NCI-H2171 (cell line): Measurements from ENCODE around the gene PSMA7.
A peak's percentile ranks its signal among the peaks of the same experiment; 100 is the strongest.

Experiments
- DNase-seq: peaks from one replicate; lab custom pipeline; 2025; lab: John Stamatoyannopoulos, UW

PSMA7 gene

DNA sequence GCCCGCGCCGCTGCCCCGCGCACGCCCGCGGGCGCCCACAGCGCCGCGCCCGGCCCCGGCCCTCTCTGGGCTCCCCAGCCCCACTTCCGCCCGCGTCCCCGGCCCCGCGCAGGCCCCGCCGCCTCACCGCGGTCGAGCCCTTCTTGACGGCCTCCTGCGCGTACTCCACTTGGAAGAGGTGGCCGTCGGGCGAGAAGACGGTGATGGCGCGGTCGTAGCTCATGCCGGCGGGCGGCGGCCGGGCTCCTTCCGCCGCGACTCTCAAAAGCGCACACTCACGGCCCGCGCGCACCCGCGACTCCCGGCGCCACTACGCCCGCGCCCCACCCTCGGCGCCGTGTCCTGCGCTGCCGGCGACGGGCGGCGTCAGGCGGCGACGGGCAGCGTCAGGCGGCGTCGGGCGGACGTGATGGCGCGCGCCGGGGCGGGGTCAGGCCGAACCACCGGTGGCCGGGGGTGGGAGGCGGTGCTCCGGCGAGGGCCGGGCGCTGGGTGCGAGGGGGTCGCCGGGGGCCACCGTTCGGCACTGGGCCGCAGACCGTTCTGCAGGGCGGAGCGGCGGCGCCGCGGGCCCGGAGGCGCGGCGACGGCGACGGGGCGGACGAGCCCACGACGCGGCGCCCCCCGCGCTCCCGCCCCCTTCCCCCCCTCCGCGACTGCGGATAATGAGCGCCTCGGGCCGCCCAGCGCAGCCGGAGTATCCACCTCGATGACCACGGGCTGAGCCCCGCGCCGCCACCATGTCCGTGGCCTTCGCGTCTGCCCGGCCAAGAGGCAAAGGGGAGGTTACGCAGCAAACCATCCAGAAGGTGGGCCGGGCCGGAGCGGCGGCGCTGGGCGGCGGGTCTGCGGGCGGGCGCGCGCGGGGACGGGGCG lies at the start of gene PSMA7, which contains the start of gene SS18L1:
Gene PSMA7 (minus strand): TSS at position 314 of the 876 bp plus-strand sequence. CDS start 91 bp downstream, at position 223.
Gene SS18L1 (plus strand): TSS at position 689 of the 876 bp plus-strand sequence. CDS start 52 bp downstream, at position 741.
- DNase-seq: peak; percentile 94

GRCh38 chr20:62192635-62193034 lies 49.4 kb upstream of the PSMA7 start:
- no peak for DNase-seq

GRCh38 chr20:62191781-62192559 lies 48.8 kb upstream of the PSMA7 start:
- DNase-seq: no peak

DNA sequence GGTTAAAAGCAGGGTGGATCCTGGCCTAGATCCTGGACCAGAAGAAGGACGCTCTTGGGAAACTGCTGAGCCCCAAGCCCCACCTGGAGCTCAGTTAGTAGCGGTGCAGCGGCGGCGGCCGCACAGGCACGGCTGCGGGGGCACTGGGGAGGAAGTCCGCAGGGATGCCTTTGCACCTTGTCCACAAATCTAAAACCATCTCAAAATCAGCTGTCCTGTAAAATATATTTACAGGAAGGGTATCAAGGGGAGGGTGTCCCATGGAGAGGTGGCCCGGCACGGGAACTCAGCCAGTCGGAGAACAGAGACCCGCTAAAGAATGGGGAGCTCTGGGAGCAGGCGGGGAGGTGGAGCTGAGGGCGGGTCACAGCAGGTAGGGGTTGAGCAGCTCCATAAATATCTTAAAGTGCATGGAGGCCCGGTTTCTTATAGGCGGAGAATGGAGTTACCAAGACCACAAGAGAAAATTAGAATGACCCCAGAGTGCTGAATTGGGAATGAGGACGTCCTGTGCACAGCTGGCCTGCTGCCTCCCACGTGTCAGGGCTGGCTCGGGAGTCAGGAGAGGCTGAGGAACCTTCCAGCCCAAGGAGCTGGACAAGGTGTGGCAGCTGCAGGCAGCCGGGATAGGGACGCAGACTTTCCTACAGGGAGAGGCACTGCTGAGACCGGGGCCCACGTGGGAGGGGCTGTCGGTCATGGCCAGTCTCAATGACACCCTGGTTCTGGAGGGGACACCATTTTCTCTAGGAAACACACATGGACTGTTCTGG lies 47.6 kb upstream of the PSMA7 start:
- no peak for DNase-seq

DNA sequence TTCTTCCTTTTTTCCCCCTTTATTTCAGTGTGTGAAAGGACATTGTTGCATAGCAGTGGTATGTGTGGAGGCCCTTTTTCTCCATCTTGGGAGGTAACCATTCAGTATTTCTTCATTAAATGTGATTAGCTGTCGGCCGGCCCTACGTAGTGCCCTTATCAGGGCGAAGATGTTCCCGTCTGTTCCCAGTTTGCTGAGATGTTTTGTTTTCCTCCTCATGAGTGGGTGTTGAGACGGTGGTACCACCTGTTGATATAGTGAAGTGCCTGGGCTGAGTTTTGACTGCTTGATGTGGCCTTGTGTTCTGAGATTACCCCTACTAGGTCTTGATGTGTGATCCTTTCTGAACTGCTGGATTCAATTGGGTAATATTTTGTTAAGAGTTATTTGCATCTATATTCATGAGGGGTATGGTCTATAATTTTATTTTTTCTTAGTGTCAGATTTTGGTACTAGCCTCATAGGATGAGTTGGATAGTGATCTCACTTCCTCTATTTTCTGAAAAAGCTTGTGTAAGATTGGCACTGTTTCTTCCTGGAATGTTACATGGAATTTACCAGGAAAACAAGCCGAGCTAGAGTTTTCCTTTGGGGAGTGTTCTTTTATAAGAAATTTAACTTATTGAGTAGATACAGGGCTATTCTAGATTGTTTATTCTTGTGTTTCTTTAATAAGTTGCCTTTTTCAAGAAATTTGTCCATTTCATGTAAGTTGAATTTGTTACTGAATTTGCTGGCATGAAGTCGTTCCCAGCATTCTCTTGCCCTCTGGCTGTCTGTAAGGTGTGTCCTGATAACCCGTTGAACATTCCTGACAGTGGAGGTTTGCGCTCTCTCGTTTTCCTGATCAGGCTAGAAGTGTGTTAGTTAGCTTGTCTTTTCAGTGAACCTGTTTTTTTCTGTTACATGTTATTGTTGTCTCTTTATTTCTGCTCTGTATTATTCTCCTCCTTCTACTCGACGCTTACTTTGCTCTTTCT lies 44.0 kb upstream of the PSMA7 start:
- DNase-seq: no peak

DNA sequence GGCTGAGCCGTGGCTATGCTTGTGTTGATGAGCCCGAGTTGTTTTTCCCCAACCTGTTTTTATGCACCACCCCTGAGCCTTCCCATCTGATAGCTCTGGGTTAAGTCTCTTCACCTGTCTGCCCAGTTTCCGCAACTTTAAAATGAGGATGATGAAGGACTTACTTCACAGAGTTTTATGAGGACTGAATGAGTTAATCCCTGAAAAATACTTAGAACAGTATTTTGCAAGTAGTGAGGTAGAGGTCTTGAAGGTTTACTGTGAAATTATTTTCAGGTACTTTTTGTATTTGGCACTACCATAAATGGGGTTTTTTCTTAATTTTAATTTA lies 42.9 kb upstream of the PSMA7 start:
- DNase-seq: no peak

DNA sequence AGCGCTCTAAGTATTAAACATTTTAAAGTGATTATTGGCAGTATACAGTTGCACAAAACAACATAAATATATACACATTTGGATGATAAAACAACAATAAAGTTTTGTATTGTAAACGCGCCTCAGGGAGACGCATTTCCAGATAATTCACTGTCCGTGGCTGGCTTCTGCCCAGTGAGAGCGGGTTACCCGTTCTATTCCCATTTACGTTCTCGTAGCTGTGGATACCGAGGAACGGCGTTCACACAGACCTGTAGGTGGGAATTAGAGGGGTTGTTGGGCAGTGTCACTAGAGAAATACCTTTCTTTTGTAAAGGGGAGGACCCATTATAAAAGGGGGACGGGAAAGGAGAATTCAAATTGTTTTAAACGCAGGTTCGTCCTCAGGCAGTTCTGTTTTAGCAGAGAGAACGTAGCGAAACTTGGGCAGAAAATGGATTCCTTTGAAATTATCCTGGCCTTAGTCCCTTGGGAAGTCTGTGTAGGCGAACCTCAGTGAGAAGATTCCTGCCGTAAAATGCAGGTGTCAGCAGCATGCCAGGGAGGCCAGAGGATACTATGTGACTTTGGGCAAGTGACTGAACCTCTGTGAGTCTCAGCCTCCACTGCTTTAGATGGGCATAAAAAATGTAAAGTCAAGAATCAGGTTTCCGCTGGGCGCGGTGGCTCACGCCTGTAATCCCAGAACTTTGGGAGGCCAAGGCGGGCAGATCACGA lies 40.4 kb upstream of the PSMA7 start:
- no peak for DNase-seq

DNA sequence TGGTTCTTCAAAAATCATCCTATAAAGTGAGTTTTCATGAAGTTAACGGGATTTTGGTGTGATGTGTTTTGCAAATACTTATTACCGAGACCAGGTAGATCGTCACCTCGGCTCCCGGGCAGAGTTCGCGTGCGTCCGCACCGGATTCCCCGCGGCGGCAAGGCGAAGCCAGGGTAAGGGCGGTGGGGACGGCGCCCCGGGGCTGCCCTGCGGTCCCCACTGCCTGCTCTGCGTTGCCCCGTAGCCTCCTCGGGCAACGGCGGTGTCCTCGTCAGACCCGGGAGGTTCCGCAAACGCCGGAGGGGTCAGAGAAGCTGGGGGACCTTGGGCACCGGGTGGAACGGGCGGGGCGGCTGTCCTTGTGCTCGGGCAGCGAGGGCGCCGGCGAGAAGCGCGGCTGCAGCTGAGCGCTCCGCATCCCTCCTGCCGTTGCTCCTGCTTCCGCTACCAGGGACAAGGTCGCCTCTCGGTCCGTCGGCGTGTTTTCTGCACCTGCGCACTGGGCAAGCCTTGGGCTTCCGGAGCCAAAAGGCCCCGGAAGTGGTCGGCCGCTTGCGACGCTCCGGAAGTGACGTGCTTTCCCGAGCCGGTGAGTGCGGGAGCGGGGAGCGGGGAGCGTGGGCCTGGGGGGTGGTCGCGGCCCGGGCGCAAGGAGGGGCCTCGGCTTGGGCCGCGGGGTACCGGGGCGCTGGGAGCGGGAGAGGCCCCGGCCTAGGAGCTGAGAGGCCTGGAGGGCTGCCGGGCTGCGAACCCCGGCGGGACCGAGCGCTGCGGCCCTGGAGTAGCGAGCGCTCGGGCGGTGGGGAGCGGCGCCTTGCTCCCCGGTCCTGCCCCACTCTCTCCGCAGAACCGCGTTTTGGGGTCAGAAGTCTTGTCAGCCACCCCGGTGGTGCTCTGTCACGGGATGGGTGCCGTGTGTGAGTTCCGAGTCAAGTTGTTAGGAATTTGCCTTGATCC lies 39.6 kb upstream of the PSMA7 start, which contains the start of gene MTG2:
Gene MTG2 (plus strand): TSS at position 560 of the 957 bp plus-strand sequence. CDS start 10,393 bp downstream, outside the sequence.
- DNase-seq: peak; percentile 97

DNA sequence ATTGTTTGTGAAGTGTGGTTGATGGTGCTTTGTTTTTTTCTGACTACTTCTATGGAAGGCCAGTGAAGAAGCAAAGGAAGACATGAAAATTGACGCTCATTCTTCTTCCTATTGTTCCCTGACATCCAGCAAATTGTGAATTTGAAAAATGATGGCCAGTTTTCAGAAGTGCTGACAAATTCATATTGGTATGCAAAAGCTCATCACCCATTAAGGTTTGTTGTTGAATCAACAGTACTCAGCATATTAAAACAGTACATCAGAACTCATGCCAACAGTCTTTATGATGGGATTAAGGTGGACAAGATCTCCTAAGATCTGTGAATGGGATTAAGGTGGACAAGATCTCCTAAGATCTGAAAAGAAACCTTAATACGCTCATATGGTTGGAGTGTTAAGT lies 38.6 kb upstream of the PSMA7 start:
- no peak for DNase-seq

GRCh38 chr20:62179162-62179504 lies 35.9 kb upstream of the PSMA7 start:
- DNase-seq: no peak

DNA sequence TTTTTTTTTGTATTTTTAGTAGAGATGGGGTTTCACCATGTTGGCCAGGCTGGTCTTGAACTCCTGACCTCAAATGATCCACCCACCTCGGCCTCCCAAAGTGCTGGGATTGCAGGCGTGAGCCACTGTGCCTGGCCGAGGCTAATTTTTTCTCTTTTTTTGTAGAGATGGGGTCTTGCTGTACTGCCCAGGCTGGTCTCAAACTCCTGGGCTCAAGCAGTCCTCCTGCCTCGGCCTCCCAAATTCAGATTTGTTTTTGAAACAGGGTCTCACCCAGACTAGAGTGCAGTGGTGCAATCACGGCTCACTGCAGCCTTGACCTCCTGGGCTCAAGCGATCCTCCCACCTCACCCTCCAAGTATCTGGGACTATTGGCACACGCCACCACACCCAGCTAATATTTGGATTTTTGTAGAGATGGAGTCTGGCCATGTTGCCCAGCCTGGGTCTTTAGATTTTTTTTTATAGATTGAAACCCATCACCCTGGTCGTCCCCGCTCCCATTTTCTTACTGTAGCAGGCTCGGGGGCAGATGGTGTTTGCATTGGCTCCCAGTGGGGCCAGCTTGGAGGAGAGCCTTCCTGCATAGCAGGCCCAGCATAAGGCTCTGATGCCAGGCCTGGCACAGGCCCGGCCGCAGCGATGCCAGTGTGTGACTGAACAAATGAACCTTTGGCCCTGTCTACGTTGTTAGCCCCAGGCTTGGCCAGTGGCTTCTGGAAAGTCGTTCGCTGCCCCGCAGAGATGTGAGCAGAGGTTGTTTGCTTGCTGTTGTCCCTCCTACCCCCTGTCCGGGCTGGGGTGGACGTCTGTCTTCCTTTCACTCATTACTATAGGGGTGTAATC lies 35.3 kb upstream of the PSMA7 start:
- DNase-seq: no peak

DNA sequence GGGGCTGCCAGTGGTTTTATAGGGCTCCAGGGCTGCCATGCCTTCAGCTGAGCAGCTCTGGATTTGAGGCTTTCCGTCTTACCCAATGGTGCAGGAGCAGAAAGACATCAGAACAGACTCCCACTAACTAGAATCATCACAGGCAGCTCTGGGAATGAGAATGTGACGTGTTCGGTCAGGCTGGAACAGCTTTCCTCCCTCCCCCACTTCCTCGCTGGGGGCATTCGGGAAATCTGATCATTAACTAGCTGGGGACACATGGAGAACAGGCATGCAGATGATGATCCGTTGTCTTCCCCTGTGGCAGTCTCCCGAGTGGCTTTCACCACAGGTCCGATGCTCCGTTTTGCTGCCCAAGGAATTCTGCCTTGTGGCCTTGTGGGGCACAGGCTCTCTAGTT lies 34.1 kb upstream of the PSMA7 start:
- DNase-seq: no peak

- no peak for DNase-seq
These were observed 33.7 kb upstream of the PSMA7 start for GRCh38 chr20:62176866-62177265.

GRCh38 chr20:62175711-62176110 lies 32.5 kb upstream of the PSMA7 start:
- no peak for DNase-seq

- no peak for DNase-seq
These were observed 31.9 kb upstream of the PSMA7 start for GRCh38 chr20:62174870-62175624.

DNA sequence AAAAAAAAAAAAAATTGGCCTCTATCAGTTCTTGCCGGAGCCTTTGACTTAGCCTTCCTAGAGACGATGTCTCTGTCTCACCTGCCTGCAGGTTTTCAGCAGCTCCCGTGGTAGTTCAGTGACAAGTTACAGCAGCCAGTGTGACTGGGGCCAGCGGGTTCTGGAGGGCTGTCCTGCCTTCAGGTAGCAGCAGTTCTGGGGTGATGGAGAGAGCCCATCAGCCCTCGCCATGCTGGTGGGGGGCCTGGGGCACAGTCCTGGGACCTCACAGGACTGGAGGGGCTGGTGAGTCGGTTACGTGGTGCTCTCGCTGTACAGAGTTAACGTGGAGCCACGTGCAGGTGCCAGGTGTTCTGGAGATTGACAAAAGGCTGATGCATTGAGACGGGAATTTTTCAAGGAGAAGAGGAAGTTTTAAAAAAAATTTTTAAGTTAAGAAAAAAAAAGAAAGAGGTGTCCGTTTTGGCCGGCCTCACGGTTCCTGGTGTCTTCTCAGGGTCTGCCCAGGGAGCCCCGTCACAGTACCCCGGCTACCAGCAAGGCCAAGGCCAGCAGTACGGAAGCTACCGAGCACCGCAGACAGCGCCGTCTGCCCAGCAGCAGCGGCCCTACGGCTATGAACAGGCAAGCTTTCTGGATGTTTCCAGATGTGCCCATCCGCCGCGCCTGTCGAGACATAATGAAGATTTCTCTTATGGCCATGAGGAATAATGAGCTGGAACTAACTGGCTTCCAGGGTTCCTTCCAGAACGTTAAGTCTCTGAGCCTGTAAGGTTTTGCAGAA lies 31.0 kb upstream of the PSMA7 start:
- no peak for DNase-seq

DNA sequence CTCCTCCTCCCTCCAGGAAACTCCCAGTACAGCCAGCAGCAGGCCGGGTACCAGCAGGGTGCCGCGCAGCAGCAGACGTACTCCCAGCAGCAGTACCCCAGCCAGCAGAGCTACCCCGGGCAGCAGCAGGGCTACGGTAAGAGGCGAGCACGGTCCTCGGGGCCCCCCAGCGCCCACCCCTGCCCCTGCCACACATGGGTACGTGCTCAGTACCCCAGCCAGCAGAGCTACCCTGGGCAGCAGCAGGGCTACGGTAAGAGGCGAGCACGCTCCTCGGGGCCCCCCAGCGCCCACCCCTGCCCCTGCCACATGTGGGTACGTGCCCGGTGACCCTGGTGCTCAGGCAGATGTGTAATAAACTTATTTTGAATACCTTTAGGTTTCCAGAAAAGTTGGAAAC lies 29.5 kb upstream of the PSMA7 start:
- no peak for DNase-seq
